ENCODE measurements around the gene NKAP.
A peak's percentile ranks its signal among the peaks of the same experiment; 100 is the strongest.

Gene NKAP

DNA sequence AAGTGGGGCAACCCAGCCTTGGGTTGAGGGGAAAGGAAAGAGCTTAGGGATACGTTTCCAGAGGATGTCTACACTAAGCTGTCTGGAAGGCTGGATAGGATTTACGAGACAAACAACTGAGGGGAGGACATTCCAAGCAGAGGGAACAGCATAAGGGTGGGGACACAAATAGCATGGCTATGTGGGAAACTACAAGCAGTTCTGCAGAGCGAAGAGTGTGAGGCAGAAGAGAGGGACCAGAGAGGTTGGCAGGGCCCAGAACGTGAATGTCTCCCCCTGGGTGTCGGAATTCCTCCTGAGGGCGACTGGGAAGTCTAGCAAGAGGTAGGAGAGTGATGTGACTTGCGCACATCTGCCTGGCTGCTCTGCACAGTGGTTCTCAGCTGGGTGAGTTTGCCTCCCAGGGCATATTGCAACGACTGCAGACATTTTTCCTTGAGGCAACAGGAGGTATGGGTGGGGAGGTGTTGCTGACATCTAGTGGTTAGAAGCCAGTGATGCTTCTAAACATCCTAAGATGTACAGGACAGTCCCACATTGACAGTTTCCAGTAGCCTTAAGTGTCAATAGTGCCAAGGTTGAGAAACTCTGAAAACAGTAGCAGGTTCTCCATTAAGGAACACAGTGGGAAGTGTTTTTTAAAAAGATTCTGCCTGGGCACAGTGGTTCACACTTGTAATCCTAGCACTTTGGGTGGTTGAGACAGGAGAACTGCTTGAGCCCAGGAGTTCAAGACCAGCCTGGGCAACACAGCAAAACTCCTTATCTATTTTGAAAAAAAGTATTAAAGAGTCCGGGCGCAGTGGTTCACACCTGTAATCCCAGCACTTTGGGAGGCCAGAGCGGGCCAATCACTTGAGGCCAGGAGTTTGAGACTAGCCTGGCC lies 62.8 kb downstream of the NKAP start:
- DNase-seq (ENCODE audit: extremely low spot score), result peak; percentile 62
- ChIA-PET CTCF (no interaction called here), POLR2A (interaction anchor here (1.3 kb wide), 1 partner anchor 90 kb away, joined by 3 read pairs; the partner anchor contains the start of gene RPL39)
- TF ChIP-seq, protein P1, sequence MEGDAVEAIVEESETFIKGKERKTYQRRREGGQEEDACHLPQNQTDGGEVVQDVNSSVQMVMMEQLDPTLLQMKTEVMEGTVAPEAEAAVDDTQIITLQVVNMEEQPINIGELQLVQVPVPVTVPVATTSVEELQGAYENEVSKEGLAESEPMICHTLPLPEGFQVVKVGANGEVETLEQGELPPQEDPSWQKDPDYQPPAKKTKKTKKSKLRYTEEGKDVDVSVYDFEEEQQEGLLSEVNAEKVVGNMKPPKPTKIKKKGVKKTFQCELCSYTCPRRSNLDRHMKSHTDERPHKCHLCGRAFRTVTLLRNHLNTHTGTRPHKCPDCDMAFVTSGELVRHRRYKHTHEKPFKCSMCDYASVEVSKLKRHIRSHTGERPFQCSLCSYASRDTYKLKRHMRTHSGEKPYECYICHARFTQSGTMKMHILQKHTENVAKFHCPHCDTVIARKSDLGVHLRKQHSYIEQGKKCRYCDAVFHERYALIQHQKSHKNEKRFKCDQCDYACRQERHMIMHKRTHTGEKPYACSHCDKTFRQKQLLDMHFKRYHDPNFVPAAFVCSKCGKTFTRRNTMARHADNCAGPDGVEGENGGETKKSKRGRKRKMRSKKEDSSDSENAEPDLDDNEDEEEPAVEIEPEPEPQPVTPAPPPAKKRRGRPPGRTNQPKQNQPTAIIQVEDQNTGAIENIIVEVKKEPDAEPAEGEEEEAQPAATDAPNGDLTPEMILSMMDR (IDR thresholded peaks at IDR 0.05; ENCODE audit: control extremely low read depth, extremely low read depth, low read depth, missing control alignments), result peak; percentile 55

DNA sequence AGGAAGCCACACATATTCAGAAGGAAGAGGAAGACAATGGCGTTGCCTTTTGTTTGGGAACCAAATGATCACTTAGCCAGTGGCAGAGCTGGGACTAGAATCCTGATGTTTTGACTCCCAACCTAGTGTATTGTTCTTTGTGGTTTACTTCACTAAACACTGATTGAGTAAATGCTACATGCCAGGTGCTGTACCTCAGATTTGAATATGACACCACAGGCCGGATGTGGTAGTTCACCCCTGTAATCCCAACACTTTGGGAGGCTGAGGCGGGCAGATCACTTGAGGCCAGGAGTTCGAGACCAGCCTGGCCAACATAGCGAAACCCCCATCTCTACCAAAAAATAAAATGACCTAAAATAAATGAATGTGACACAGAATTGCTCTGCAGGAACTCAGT lies 63.5 kb downstream of the NKAP start:
- DNase-seq (ENCODE audit: extremely low spot score), result no peak
- ChIA-PET CTCF (no interaction called here), POLR2A (interaction anchor here (1.3 kb wide), 1 partner anchor 89 kb away, joined by 3 read pairs; the partner anchor contains the start of gene RPL39)
- TF ChIP-seq, protein P1 (IDR thresholded peaks at IDR 0.05; ENCODE audit: control extremely low read depth, extremely low read depth, low read depth, missing control alignments), result no peak

DNA sequence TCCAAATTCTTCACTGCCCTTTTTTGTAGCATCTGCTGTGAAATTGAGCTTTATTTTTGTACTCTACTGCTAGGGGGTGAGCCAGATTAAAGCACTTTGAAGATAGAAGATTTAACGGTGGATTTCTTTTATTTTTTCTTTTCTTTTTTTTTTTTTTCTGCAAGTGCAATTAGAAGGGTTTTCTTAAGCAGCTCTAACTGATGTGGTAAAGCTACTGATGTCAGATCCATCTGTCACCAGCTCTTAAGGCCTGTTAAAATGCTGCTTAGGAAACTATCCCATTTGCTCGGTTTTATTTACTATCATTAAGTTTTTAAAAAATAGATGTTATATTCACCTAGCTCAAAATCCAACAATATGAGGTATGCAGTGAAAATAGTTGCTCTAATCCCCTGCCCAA lies 64.8 kb downstream of the NKAP start:
- DNase-seq (ENCODE audit: extremely low spot score), result no peak
- TF ChIP-seq, protein P1 (IDR thresholded peaks at IDR 0.05; ENCODE audit: control extremely low read depth, extremely low read depth, low read depth, missing control alignments), result no peak
- POLR2A ChIA-PET, result no interaction called here
- CTCF ChIA-PET, result interaction anchor here (1.3 to 1.5 kb wide), 3 partner anchors 9 to 269 kb away, joined by 3 to 6 read pairs (median 5); no protein-coding TSS in a partner anchor

DNA sequence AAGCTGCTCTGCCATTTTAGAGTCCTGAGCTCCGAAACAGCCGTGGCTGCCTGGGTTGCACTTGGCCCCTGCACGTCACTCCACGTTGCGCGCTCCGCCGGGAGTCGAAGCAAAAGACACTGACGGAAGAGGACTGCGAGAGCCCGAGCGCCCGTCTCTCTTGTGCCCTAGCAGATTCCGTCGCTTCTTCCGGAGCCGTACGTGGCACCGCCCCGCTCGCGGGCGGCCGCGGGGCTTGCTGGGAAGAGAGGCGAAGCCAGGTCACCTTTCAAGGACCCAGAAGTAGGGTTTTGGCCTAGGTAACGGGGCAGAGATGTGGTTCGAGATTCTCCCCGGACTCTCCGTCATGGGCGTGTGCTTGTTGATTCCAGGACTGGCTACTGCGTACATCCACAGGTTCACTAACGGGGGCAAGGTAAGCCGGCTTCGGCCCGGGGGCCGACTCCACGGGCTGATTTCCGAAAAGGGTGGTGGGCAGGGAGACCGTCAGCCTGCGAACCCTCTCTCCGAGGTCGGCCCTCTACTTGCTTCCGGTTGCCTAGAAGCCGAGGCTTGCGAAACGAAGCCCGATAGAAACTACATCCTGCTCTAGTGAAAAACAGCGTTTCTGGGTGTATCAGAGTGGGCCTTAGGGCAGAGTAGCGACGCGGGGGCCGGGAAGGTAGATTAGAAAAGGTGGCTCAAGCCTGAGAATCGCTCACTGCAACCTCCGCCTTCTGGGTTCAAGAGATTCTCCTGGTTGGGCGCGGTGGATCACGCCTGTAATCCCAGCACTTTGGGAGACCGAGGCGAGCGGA lies 71.8 kb downstream of the NKAP start, which contains the start of the genes NDUFA1 and RNF113A:
Gene NDUFA1 (plus strand): TSS at position 234 of the 797 bp plus-strand sequence. CDS start 80 bp downstream, at position 314.
Gene RNF113A (minus strand): TSS at position 135 of the 797 bp plus-strand sequence. CDS start 120 bp downstream, at position 15.
- TF ChIP-seq, protein P1 (IDR thresholded peaks at IDR 0.05; ENCODE audit: control extremely low read depth, extremely low read depth, low read depth, missing control alignments), result no peak
- CTCF ChIA-PET, result interaction anchor here (2.5 kb wide), 1 partner anchor 13 kb away, joined by 8 read pairs; no protein-coding TSS in a partner anchor
- DNase-seq (ENCODE audit: extremely low spot score), result peak; percentile 84
- POLR2A ChIA-PET, result interaction anchor here (1.3 to 2.6 kb wide), 3 partner anchors 19 to 82 kb away, joined by 3 to 17 read pairs (median 6); partner anchors contain the start of genes RPL39 and UPF3B

DNA sequence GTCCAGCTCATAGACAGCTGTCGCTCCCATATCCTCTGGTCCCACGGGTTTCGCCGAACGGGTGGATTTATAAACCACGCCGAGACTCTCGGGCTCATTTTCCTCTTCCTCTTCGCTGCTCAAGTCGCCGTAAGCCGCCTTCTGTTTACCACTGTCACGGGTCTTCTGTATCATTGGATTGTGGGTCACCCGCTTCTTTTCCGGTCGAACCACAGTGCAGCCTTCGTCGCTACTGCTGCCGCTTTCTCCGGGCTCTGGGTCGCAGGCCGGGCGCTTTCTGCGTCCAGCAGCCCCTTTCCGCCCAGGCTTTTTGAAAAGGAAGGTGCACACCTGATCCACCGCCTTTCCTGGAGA lies 72.3 kb downstream of the NKAP start:
- POLR2A ChIA-PET, result interaction anchor here (1.3 to 2.6 kb wide), 3 partner anchors 18 to 82 kb away, joined by 3 to 17 read pairs (median 6); partner anchors contain the start of genes RPL39 and UPF3B
- CTCF ChIA-PET, result interaction anchor here (1.8 to 2.5 kb wide), 2 partner anchors 12 to 16 kb away, joined by 6 to 8 read pairs; no protein-coding TSS in a partner anchor
- TF ChIP-seq, protein P1 (IDR thresholded peaks at IDR 0.05; ENCODE audit: control extremely low read depth, extremely low read depth, low read depth, missing control alignments), result no peak
- DNase-seq (ENCODE audit: extremely low spot score), result no peak

Data from GM10248 (cell line).